Measurements from ENCODE around the gene AGAP1. TPM values are rescaled to one million over a fixed set of nuclear protein-coding genes. Genes with fewer than 3 reads are reported as not detected.

AGAP1 gene
- total and polyA plus RNA-seq, 2 donors (not counting 3 experiments of a cell fraction or from before 2014, with no cell fraction given): 10.2 to 20.9 TPM

GRCh38 chr2:236073867-236074655 is 580.2 kb downstream of the AGAP1 start:
- ChIA-PET POLR2A (no interaction called here), CTCF (interaction anchor here (0.5 kb wide), 1 partner anchor 24 kb away, joined by 3 read pairs; no protein-coding TSS in a partner anchor)
- no TSS peak for BruUV-seq (replicated peaks)
- DNase-seq (ENCODE audit: low read depth, low spot score) (no peak), FAIRE-seq (no peak)
- Histone ChIP-seq H3K4me2 (ENCODE audit: insufficient read depth, low read length) (no peak overlapping the region), H3K4me3 (replicated peaks in 1 of 3; ENCODE audit: insufficient read depth in 1 of 3, low read depth in 1 of 3, low read length in 3 of 3) (no peak overlapping the region), H3K4me1 (ENCODE audit: control insufficient read depth, extremely low read depth, insufficient read depth, low read length) (no peaks in the 10 kb centered on the region), H3K27me3 (ENCODE audit: control insufficient read depth in 2 of 2, insufficient read depth in 2 of 2, low read length in 2 of 2) (no peaks in the 10 kb centered on the region), H3K9me3 (replicated peaks; ENCODE audit: control insufficient read depth, insufficient read depth, low read length) (no peaks in the 10 kb centered on the region), H3K27ac (ENCODE audit: insufficient read depth, low read depth, low read length) (no peak overlapping the region), H4K20me1 (replicated peaks; ENCODE audit: control insufficient read depth, extremely low read depth, insufficient read depth, low read length) (no peaks in the 10 kb centered on the region), H3K9me1 (replicated peaks; ENCODE audit: control insufficient read depth, extremely low read depth, insufficient read depth, low read length) (no peaks in the 10 kb centered on the region), H3K79me2 (ENCODE audit: control insufficient read depth, insufficient read depth, low read length) (no peaks in the 10 kb centered on the region), H2AFZ (ENCODE audit: low read depth, low read length) (no peak overlapping the region), H3K9ac (replicated peaks; ENCODE audit: extremely low read depth, insufficient read depth, low read length) (no peak overlapping the region), H3K36me3 (ENCODE audit: control insufficient read depth in 2 of 2, extremely low read depth in 1 of 2, insufficient read depth in 2 of 2, low read length in 2 of 2) (no peaks in the 10 kb centered on the region)
- intact Hi-C loops (cut with micrococcal nuclease) (no loop called here), dilution Hi-C loops (cut with MboI; ENCODE audit: extremely low pct_ligation_motif_present, low sequenced_read_pairs) (no loop called here)
- TF ChIP-seq POLR2AphosphoS5 (IDR thresholded peaks at IDR 0.05; ENCODE audit: insufficient read depth, low read depth, low read length) (no peak), MYC (IDR thresholded peaks at IDR 0.05; ENCODE audit: low read depth, low read length) (no peak), MAX (IDR thresholded peaks at IDR 0.05; ENCODE audit: insufficient read depth, insufficient read length) (no peak), POLR2A (IDR thresholded peaks at IDR 0.05; ENCODE audit: low read depth, low read length) (no peak), EZH2 (IDR thresholded peaks at IDR 0.05; ENCODE audit: borderline replicate concordance, low read depth, low read length, severe bottlenecking) (no peak)

GRCh38 chr2:236075802-236076201 is 582.0 kb downstream of the AGAP1 start:
- DNase-seq (ENCODE audit: low read depth, low spot score): no peak
- Histone ChIP-seq H2AFZ (ENCODE audit: low read depth, low read length) (no peak overlapping the region), H3K4me2 (ENCODE audit: insufficient read depth, low read length) (no peak overlapping the region), H3K4me3 (replicated peaks in 1 of 3; ENCODE audit: insufficient read depth in 1 of 3, low read depth in 1 of 3, low read length in 3 of 3) (no peak overlapping the region), H3K27me3 (ENCODE audit: control insufficient read depth in 2 of 2, insufficient read depth in 2 of 2, low read length in 2 of 2) (no peaks in the 10 kb centered on the region), H3K27ac (ENCODE audit: insufficient read depth, low read depth, low read length) (no peak overlapping the region), H4K20me1 (replicated peaks; ENCODE audit: control insufficient read depth, extremely low read depth, insufficient read depth, low read length) (no peaks in the 10 kb centered on the region), H3K9ac (replicated peaks; ENCODE audit: extremely low read depth, insufficient read depth, low read length) (no peak overlapping the region), H3K79me2 (ENCODE audit: control insufficient read depth, insufficient read depth, low read length) (no peaks in the 10 kb centered on the region), H3K4me1 (ENCODE audit: control insufficient read depth, extremely low read depth, insufficient read depth, low read length) (no peaks in the 10 kb centered on the region), H3K9me3 (replicated peaks; ENCODE audit: control insufficient read depth, insufficient read depth, low read length) (no peaks in the 10 kb centered on the region), H3K36me3 (ENCODE audit: control insufficient read depth in 2 of 2, extremely low read depth in 1 of 2, insufficient read depth in 2 of 2, low read length in 2 of 2) (no peaks in the 10 kb centered on the region), H3K9me1 (replicated peaks; ENCODE audit: control insufficient read depth, extremely low read depth, insufficient read depth, low read length) (no peaks in the 10 kb centered on the region)
- no peak for TF ChIP-seq JUN (IDR thresholded peaks at IDR 0.05; ENCODE audit: borderline replicate concordance, insufficient read depth, insufficient read length, low read depth)
- dilution Hi-C loops (cut with MboI; ENCODE audit: extremely low pct_ligation_motif_present, low sequenced_read_pairs) (no loop called here), intact Hi-C loops (cut with micrococcal nuclease) (no loop called here)
- POLR2A ChIA-PET: no interaction called here
- no peak for FAIRE-seq
- CTCF ChIA-PET: no interaction called here
- BruUV-seq (replicated peaks): no TSS peak

Measured in endothelial cell of umbilical vein (primary cell).